GM23338 (cell line): Measurements from ENCODE around the gene DMRTC2.

Experiments used
- CREB1 ChIP-seq: fragments of 250-450 bp; sonication (Bioruptor Pico); IDR thresholded peaks from 2 replicates; pipeline ENCODE4 v1.5.0; 2020; ENCODE audit warnings: low read depth, mild to moderate bottlenecking, moderate library complexity
- CTCF ChIP-seq, 2 experiments: fragments of 200-600 bp in 1 of 2; sonication (generic) in 1 of 2; conservative IDR thresholded peaks; 2 replicates each; pipeline versions ENCODE4 v1.5.1 to v1.6.1; 2016 to 2017; ENCODE audit warnings: antibody characterized with exemption in 2 of 2, low read depth in 2 of 2, mild to moderate bottlenecking in 2 of 2, moderate library complexity in 1 of 2
- ETS1 ChIP-seq: IDR thresholded peaks from 2 replicates; pipeline ENCODE4 v1.6.1; 2016; ENCODE audit warnings: antibody characterized with exemption
- EZH2 ChIP-seq: fragments of 200-600 bp; sonication (generic); IDR thresholded peaks from one replicate; pipeline ENCODE4 v1.8.0; 2017; ENCODE audit warnings: antibody characterized with exemption, mild to moderate bottlenecking, low read depth; ENCODE audit not compliant: unreplicated experiment
- EZH2phosphoT487 ChIP-seq: fragments of 200-600 bp; sonication (generic); IDR thresholded peaks from one replicate; pipeline ENCODE4 v1.8.1; 2018; ENCODE audit warnings: antibody characterized with exemption; ENCODE audit not compliant: unreplicated experiment
- JUNB ChIP-seq: IDR thresholded peaks from one replicate; pipeline ENCODE4 v1.6.1; 2016; ENCODE audit warnings: antibody characterized with exemption; ENCODE audit not compliant: unreplicated experiment
- NANOG ChIP-seq: IDR thresholded peaks from 2 replicates; pipeline ENCODE4 v1.6.1; 2016; ENCODE audit warnings: antibody characterized with exemption, borderline replicate concordance
- POLR2AphosphoS5 ChIP-seq: IDR thresholded peaks from 2 replicates; pipeline ENCODE4 v1.6.1; 2016; ENCODE audit warnings: antibody characterized with exemption, low read depth
- REST ChIP-seq: IDR thresholded peaks from one replicate; pipeline ENCODE4 v1.6.1; 2018; ENCODE audit warnings: antibody characterized with exemption; ENCODE audit not compliant: unreplicated experiment
- STAT1 ChIP-seq: IDR thresholded peaks from one replicate; pipeline ENCODE4 v1.6.1; 2016; ENCODE audit warnings: antibody characterized with exemption; ENCODE audit not compliant: unreplicated experiment
- ZNF114 ChIP-seq: fragments of 250-450 bp; sonication (Bioruptor Pico); IDR thresholded peaks from 2 replicates; pipeline ENCODE4 v1.5.0; 2020; ENCODE audit warnings: mild to moderate bottlenecking, moderate library complexity
- ZNF331 ChIP-seq: fragments of 250-450 bp; sonication (Bioruptor Pico); IDR thresholded peaks from 2 replicates; pipeline ENCODE4 v1.5.0; 2020; ENCODE audit warnings: low read depth, mild to moderate bottlenecking, moderate library complexity
- ZNF462 ChIP-seq: fragments of 250-450 bp; sonication (Bioruptor Pico); IDR thresholded peaks from 2 replicates; pipeline ENCODE4 v1.5.0; 2020; ENCODE audit warnings: mild to moderate bottlenecking, moderate library complexity

GRCh38 chr19:41872775-41873647, 28.2 kb downstream of the DMRTC2 start:
- TF ChIP-seq POLR2AphosphoS5 = peak; percentile 70
- TF ChIP-seq CTCF (conservative IDR thresholded peaks at IDR 0.05; ENCODE audit: low read depth in 2 of 2) = peak; percentile 85 to 89
- TF ChIP-seq EZH2phosphoT487 = no peak
- TF ChIP-seq EZH2 = no peak
- no peak for TF ChIP-seq REST
- TF ChIP-seq JUNB = no peak
- TF ChIP-seq ZNF331 = no peak
- TF ChIP-seq CREB1 = no peak
- TF ChIP-seq NANOG = no peak
- no peak for TF ChIP-seq ZNF462 (CRISPR knock-in tag)
- TF ChIP-seq STAT1 = no peak
- no peak for TF ChIP-seq ZNF114
- TF ChIP-seq ETS1 = no peak
